NOMO-1 (cell line): Measurements from ENCODE around the gene SORT1.

Experiments used
- DNase-seq, 2 experiments: peaks; one replicate each; lab custom pipeline; 2025; ENCODE audit not compliant: unreplicated experiment in 2 of 2; lab: John Stamatoyannopoulos, UW

SORT1 gene

GRCh38 chr1:109277434-109278204, 120.1 kb downstream of the SORT1 start:
- peak; percentile 42 to 65 for DNase-seq

GRCh38 chr1:109275706-109276345, 121.9 kb downstream of the SORT1 start:
- DNase-seq: no peak

GRCh38 chr1:109274533-109275476, 122.9 kb downstream of the SORT1 start:
- DNase-seq: no peak

GRCh38 chr1:109273570-109274288, 124.0 kb downstream of the SORT1 start:
- no peak for DNase-seq

GRCh38 chr1:109272831-109273547, 124.7 kb downstream of the SORT1 start:
- DNase-seq: no peak

- no peak for DNase-seq
Measured at GRCh38 chr1:109272021-109272799, 125.5 kb downstream of the SORT1 start.

- no peak for DNase-seq
Measured at GRCh38 chr1:109271458-109271857, 126.3 kb downstream of the SORT1 start.

- DNase-seq: no peak
Measured at GRCh38 chr1:109270623-109271317, 126.9 kb downstream of the SORT1 start.

GRCh38 chr1:109269981-109270622, 127.6 kb downstream of the SORT1 start:
- no peak for DNase-seq

GRCh38 chr1:109269212-109269980, 128.3 kb downstream of the SORT1 start:
- DNase-seq: no peak

- no peak for DNase-seq
Measured at GRCh38 chr1:109268431-109269211, 129.1 kb downstream of the SORT1 start.

- no peak for DNase-seq
Measured at GRCh38 chr1:109267743-109268300, 129.9 kb downstream of the SORT1 start.

GRCh38 chr1:109266965-109267364, 130.8 kb downstream of the SORT1 start:
- no peak for DNase-seq

- DNase-seq: no peak
Measured at GRCh38 chr1:109265741-109266330, 131.9 kb downstream of the SORT1 start.

- DNase-seq: no peak
Measured at GRCh38 chr1:109265016-109265415, 132.7 kb downstream of the SORT1 start.

- no peak for DNase-seq
Measured at GRCh38 chr1:109264379-109264755, 133.4 kb downstream of the SORT1 start.
